GM21447 (cell line): ENCODE data around the gene CCDC82.

Source experiments
- ATAC-seq: cut with Tn5 transposase; IDR thresholded peaks from one replicate; pipeline ENCODE4 v1.9.1; 2021; ENCODE audit not compliant: unreplicated experiment

CCDC82 gene

DNA sequence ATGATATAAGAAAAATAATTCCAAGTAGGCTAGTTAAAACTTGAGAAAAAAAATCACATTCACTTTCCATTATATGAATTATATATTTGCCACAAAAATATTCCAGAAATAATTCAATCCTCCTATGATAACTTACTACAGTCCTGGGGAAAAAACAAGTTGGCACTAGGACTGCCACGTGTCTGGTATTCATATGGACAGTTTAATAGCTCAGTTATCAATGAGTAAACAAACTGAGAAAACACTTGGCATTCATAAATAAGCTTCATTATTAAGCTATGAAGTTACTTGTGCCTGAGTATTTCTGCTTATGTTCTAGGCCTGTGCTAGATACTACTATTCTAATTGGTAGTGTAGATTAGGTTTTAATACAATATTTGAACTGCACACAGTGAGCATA is 24.2 kb downstream of the CCDC82 start:
- no peak for ATAC-seq

DNA sequence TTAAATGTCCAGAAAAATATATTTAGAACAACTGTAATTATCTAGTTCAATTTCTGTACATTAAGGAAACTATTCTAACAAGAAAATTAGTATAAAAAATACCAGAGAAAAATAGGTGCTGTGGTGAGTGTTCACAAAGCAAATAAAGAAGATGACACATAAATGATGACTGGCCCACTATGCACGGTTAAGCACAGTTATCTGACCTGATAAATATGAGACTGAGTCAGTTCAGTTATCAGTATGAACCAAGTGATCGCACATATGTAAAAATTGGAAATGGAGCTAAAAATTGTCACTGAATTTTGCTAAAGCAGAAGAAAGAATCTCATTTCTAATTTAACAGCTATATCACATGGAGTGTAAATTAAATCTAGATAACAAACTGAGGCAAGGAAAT is 27.9 kb downstream of the CCDC82 start:
- no peak for ATAC-seq

DNA sequence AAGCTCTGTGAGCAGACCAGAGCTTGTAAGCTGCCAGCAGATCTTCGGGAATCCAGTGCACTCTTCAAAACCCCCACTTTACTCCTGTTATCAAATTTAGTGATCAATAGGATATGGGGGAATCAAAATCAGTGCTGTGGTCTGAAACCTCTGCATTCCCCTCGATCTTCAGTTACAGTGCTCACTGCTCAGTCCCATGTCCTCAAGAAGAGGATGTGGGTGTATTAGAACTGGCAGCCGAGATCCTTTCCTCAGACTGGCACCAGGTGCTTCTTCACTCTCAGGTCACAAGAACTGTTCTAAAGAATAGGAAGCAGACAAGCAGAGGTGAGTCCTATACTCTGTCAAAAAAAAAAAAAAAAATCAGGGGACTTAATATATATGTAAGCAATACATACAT is 31.4 kb downstream of the CCDC82 start:
- ATAC-seq, result no peak

DNA sequence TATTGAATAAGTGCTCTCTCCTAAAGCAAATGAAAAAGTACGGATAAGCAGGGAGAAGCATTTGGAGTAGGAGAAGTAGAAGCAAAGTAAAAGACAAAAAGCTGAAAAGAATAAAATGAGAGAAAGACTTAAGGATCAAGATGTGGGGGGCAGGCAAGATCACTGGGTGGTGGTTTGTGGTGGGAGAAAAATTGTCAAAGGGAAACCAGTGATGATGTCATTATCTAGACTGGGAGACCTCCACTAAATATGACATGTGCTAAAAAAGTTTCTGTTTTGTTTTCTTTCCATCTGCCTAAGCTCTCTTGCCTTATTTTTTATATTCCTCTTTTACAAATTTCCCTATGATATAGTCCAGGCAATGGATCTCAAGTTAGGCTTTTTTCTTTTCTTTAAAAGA is 31.9 kb downstream of the CCDC82 start:
- no peak for ATAC-seq

DNA sequence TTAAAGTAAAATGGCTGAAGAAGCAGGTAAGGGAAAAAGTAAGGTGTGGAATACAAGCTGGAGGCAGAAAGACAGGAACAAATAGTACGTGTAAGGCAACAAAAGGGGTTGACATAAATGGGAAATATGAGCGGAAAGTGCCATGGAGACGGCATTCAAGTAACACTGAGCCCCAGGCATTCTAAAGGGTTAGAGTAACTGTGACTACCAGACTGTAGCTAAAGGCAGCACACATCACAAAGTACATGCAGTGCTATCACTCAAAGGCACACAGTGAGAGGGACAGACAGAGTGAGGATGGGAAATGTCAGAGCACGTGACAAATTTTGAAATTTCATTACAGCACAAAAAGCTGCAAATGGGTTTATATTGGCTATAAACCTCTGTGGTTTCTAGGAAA is 32.9 kb downstream of the CCDC82 start:
- ATAC-seq, result no peak

DNA sequence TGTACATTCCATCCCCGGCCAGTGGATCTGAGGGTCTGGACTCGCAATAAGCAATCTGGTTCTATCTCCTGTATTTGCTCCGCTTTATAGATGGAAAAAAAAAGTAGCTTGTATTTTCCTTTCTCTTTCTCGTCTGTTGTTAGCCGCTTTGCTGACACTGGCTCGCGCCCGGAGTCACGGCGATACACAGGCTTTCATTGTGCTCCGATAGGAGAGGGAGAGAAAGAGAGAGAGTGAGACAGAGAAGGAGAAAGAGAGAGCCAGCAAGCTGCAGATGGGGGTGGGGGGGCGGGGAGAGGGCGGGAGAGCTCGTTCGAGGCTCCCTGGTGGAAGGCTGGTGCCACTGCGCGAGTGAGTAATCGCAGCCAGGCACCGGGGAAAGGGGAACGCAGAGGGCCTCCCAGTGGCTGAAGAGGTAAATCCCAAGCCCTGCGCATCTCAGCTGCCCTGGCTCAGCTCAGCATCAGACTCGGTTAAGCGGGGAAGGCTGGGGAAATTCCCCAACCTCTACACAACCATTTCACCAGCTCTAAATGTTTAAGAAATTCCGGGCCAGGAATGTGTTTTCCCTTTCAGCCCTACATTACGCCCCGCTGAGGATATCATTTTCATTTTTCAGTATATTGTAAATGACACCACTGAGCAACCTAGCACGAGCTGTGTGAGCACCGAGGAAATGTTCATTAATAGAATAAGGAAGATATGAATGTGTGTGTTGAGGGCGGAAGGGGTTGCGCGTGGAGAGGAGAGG is 46.6 kb downstream of the CCDC82 start, which contains the start of gene MAML2:
Gene MAML2 (minus strand): TSS at position 235 of the 751 bp plus-strand sequence. CDS start 1,300 bp downstream, outside the sequence.
- ATAC-seq, result peak; percentile 73

DNA sequence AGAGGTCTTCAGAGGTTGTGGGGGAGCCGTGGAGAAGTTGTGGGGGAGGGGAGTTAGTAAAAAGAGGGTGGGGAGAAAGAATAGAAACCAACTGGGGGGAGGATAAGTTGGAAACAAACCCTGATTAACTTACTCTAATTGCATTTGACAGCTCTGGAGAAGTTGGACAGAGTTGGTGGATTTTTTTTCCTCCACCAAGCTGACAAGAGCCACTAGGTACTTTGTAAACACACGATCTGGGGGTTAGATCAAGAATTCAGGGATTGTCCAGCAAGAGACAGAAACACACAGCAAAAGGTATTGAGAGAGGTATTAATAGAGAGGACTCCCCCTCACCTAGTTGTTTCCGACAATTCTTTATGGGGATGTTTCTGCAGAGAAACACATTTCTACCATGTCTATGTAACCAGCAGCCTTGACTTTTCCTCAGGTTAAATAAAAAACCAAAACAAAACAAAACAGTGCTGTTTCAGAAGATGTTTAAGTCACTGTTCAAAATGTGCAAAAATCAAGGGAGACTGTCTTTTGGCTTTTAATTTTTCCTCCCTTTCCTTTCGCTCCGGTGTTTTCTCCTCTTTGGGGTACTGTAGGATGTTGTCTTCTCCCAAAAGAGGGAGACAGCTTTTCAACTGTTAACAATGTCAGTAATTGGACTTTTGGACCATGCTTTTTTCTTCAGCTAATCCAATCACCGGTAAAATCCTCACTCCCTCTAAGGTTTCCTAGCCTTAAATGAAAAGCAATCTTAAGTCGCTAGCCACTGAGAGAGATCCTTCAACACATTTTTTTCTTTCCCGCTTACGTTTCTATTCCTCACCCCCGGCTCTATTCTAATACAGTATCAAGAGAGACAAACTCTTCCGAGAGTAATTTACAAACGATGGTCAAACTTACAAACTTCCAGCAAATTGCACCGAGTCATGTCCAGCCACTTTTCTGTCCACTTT is 47.4 kb downstream of the CCDC82 start:
- ATAC-seq, result no peak

DNA sequence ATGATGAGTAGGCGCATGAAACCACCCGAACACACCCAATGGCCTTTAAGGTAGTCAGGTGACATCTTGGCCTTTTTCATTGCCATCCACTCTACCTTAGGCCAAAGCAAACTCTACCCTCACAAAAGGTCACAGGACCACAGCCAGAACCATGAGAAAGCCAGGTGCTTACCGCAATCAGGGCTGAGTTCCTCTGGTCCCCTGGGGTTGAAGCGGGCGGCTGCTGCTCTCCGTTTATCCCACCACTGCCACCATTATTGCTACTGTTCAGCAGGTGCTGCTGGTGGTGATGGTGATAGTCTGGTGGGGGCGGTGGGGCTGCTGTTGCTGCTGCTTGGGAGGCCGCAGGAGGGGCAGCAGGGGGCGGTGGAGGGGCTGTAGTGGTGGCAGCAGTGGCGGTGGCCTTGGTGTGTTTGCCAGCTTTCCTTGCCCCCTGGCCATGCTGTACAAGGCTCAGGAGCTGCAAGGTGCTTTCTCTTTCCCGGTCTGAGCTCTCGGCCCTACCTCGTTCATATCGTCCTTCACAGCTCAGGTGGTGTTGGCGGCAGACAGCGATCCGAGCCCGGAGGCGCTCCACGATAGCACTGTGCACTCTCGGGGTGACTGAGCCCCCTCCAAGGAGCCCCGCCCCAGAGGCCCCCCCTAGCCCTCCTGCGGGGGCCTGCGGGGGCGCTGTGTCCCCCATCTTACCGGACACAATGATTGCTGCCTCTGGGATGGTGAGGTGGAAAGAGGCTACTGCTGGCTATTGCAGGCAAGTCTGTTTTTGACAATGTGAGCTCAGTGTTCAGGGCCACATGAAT is 48.3 kb downstream of the CCDC82 start:
- peak; percentile 38 for ATAC-seq

DNA sequence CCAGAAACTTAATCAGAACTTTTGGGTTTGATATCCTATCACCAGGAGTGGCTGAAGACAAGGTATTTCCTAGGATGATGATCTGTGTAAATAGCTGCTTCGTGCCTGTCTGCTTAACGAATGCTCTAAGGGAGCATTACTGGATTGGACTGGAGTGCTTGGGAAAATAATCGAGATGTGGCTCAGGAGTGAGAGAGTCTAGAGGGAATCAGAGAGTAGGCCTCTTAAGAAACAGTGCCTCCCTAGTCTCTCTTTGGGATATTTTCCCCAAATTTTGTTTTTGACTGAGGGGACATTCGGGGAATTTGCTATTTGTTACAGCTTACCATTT is 49.2 kb downstream of the CCDC82 start:
- no peak for ATAC-seq

DNA sequence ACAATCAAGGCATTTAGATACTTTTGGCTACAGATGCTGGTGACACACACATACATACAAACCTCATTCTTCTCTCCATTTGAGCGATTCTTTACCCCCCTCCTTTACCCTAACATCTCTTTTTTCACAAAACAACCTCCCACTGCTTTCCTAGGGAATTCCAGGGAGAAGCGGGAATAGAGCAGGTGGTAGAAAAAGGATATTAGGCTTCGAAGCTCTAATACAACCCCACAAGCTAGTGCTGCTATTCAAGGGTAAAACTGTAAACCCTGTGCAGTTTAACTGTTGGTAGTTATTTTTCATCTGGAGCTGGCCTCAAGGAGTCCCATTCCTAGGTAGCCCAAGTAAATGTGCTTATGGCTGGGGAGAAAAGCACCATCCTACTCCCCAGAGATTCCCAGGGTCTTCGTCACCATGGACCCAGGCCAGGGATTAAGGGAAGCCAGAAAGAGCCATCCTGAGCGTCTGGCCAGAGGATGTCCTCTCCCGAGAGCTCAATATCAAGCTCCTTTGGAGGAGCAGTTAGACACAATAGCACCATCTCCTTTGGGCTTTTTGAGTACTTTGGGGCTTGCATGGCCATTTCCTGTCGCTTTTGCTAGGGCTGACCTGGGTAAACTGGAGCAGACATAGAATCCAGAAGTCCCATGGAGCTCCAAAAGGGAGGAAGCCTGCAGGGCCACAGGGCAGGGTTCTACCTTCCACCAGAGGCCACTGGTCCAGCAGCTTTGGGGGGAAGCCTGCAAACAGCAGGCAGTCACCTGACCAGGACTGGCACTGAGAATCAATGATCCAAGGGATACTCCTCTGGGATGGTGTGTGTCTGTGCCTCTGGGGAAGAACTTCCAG is 49.8 kb downstream of the CCDC82 start:
- ATAC-seq, result no peak

DNA sequence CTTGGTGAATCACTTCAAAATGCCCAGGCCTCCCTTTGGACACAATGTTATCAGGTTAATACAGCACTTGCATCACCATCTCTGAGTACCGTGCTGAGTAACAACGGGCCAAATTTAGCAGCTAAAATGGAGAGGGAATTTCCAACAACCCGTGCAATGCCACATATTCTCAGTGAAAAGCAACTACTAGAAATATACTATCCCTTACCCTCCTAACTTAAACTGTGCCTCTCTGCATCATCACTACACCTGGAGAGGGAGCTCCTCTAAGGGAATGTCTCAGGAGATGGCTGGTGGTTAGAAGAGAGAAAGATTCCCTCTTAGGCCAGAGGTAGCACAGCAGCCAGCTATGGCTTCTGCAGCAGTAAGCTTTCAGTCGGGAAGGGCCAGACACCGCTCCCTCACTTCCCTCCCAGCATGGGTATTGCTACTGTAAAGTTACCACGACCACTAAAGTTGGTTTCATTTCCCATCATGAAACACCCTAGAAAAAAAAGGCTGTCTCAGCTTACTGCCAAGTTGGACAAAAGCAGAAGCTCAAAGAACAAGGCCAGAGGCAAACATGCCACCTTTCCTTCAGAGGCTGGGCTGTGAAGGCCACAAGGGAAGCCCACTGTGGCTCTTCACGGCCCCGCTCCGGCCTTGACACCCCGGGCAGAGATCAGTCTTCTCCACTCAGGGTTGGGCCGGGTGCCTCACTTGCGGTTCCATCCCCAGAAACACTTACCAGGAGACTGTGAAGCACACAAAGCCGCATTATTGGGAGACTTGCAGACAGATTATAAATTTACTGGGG is 50.6 kb downstream of the CCDC82 start:
- peak; percentile 41 for ATAC-seq

DNA sequence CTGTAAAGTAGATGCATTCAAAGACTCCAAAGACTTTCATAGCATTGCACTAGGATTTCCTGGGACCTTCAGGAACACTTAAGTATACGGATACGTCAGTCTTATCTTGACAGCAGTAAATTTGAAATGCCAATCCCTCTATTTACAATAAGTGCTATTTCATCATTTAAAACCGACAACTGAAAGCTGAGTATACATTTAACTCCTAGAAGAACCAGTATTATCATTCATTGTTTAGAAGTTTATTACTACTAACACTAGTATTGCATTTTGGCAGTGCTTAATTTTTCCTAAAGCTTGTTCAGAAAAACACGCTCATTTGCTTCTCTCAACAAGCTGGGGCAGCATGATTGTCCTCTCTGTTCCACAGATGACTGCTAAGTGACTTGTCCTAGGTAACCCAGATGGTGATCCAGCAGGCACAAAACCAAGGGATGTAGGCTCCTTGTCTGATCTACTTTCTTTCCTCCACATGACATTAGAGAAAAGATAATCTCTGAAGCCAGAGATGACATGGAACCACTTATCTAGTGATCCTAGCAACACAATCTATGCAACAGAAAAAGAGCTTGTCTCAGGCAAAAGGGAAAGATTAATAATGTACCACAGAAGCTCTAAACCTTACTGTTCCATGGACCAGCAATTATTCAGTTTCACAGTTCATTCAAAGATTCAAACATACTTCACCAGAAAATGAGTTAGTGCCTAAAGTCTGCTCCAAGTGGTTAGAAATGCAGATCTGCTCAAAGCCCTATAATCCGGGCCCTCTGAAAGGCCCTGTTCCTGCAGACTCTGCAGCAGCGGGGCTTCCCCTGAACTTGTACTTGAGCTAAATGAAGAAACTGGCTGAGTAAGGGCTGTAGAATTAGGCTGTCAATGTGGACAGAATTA is 51.9 kb downstream of the CCDC82 start:
- ATAC-seq, result peak; percentile 27

DNA sequence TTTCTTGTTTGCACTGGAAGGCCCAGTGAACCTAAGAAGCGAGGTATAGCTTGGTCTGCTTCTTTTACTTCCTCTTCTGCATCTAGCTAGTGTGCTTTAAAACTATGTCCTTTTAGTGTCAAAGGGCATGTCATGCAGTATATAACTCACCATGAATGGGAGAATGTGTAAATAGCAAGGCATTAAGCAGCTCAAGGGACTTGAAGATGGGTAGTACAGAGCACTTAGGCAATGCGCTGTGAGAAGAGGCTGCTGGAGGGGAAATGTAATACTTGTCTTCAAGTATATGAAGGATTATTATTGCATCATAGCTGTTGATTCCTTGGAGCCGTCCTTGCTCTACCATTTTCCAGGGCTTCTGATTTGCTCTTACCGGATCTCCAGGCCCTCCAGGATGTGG is 54.3 kb downstream of the CCDC82 start:
- no peak for ATAC-seq

DNA sequence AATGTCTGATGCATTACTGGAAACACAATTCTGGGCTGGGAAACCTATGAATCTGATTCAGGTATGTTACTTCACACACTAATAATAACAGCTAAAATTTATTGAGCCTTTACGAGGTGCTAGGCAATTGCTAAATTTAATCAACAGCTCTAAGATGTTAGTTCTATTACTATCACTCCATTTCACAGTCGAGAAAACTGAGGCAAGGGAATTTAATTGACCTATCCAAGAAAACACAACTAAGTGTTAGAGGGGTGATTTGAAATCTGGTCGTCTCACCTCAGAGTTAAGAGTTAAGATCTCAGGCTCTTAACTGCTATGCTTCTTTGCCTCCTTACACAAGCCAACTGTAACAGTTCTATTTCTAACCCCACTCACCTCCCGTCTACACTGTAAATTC is 55.5 kb downstream of the CCDC82 start:
- no peak for ATAC-seq

DNA sequence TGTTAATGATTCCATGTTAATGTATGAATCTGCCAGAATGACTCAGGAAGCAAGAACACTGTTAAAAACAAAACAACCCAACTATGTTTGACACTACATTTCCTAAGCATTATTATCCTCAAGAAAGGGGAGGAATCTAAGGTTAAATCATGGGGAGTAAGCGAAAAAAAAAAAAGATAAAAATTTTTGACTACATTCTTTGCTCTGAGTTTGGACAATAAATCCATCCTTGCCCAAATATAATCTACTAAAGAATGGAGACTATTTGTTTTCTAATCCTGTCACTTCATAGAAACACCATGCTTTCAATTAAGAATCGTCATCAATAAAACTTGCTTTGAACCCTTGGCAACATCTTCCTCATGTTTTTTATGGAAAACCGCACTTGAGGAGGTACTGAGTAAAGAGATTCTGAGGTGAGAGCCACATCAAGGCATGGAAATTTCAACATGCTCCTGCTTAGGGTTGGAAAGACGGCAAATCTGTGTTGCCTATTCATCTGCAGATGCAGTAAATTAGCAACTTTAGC is 56.5 kb downstream of the CCDC82 start:
- ATAC-seq, result no peak

DNA sequence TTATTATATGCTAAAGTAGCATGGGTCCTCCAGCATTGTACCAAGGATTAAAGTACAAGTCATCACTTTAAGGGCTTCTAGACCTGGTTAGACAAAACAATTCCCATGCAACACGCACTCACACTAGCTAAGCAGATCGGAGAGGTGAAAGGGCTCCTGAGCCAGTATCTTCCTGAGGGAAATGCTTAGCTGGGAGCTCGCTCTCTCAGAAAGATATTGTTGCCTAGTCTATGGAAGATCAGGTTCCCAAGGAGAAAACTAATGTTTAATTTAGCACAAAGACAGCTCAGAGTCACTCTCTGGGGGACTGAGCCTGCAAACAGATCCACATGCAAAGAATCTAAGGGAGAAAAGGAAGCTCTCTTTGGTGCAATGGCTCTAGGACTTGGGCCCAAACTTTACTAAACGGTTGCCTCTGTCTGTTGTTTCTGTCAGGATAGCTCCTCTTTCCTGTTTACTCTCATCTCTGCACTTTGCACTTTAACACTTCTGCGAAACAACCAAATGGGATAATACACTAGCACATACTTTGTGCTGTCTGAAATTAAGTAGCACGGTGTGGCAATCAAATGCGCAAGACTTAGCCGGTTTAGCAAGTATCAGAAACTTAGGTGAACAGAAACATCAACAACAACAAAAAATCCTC is 57.5 kb downstream of the CCDC82 start:
- ATAC-seq, result no peak

DNA sequence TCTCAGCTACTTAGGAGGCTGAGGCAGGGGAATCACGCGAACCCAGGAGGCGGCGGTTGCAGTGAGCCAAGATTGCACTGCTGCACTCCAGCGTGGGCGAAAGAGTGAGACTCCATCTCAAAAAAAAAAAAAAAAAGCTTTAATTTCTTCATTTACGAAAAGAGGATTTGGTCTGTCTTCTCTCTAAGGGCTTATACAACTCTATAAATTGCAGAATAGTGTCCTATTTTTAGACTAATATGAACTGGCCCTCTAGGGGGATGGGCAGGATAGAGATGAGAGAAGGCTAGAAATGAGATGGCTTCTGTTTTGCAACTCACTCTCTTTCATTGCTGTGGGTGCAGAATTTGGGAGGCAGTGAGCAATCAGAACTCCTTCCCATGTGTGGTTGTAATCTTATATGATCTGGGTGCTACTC is 58.0 kb downstream of the CCDC82 start:
- no peak for ATAC-seq

DNA sequence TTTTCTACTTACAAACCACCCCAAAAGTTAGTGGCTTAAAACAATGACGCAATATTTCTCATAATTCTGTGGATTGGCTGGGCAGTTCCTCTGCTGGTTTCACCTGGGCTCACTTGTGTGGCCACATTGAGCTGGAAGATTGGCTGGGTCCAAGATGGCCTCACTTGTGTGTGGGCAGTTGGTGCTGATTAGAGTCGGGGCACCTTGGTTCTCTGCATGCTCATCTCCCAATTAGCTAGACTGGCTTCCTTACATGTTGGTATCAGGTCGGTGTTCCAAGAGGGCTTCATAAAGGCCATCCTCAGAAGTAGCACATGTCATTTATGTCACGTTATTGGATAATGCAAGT is 59.2 kb downstream of the CCDC82 start:
- ATAC-seq, result no peak
